HepG2 (cell line): ENCODE results near the gene TK2. TPM values are rescaled to one million over a fixed set of nuclear protein-coding genes. Genes with fewer than 3 reads are reported as not detected.

Experiments
- ATAC-seq: fragments of 200-7000 bp; cut with Tn5 transposase; 3 replicates; pipeline ENCODE4 v1.9.1; 2020; ENCODE audit warnings: mild to moderate bottlenecking, moderate library complexity
- BruUV-seq: library from RNA; stranded (reverse); fragments of 400-500 nt; replicated peaks from 2 replicates; lab custom pipeline; 2021; lab: Mats Ljungman, UMichigan
- CTCF ChIA-PET: fragments of 300-600 bp; formaldehyde crosslinking; extraction: SDS; loops from one replicate; lab custom pipeline; 2021; ENCODE audit warnings: low total read pairs, inconsistent platforms, low intra/inter-chr PET ratio; lab: Yijun Ruan, JAX
- POLR2A ChIA-PET: fragments of 350-600 bp; sonication (Branson Sonifier 250); formaldehyde crosslinking; loops from one replicate; lab custom pipeline; 2020; ENCODE audit warnings: antibody characterized with exemption, inconsistent platforms; lab: Yijun Ruan, JAX
- DNase-seq: peaks from one replicate; pipeline ENCODE4 v3.0.0-alpha.2; 2015; ENCODE audit warnings: low spot score
- FAIRE-seq: peaks from 3 replicates; lab custom pipeline; 2011; peaks lifted over from hg19 to GRCh38; lab: Jason Lieb, UNC
- H2AFZ ChIP-seq: one replicate; pipeline ENCODE4 v1.6.1; 2011; ENCODE audit warnings: low read length, inconsistent platforms
- H3K27ac ChIP-seq: fragments of 300-600 bp; 3 replicates; pipeline ENCODE4 v1.8.0; 2011; ENCODE audit warnings: mixed run types, mild to moderate bottlenecking, mixed read lengths, low read length, inconsistent platforms; ENCODE audit not compliant: insufficient read depth; ENCODE audit errors: extremely low read length
- H3K27me3 ChIP-seq, 2 experiments: fragments of 200-600 bp in 1 of 2; 2 replicates in 1 of 2; 3 replicates in 1 of 2; pipeline versions ENCODE4 v1.6.0 to v1.8.0; 2011; ENCODE audit warnings: low read length in 2 of 2, mild to moderate bottlenecking in 2 of 2, moderate library complexity in 2 of 2, inconsistent platforms in 1 of 2; ENCODE audit not compliant: insufficient read depth in 2 of 2, control insufficient read depth in 1 of 2
- H3K36me3 ChIP-seq, 2 experiments: fragments of 200-600 bp in 1 of 2; replicated peaks in 1 of 2; 2 replicates in 1 of 2; 3 replicates in 1 of 2; pipeline versions ENCODE4 v1.5.1 to v1.8.0; 2011; ENCODE audit warnings: low read length in 2 of 2, inconsistent platforms in 1 of 2; ENCODE audit not compliant: insufficient read depth in 2 of 2, control insufficient read depth in 1 of 2
- H3K4me1 ChIP-seq: 2 replicates; pipeline ENCODE4 v1.5.1; 2012; ENCODE audit warnings: low read length, inconsistent platforms; ENCODE audit not compliant: insufficient read depth
- H3K4me2 ChIP-seq: 2 replicates; pipeline ENCODE4 v1.6.0; 2011; ENCODE audit warnings: low read depth, low read length, inconsistent platforms
- H3K4me3 ChIP-seq, 3 experiments: fragments of 200-600 bp in 1 of 3; sonication (generic), shearing (Covaris generic) in 1 of 3; replicated peaks in 1 of 3; 2 replicates each; pipeline ENCODE4 v1.5.1; 2011 to 2016; ENCODE audit warnings: low read length in 3 of 3, inconsistent platforms in 2 of 3, low read depth in 2 of 3, mild to moderate bottlenecking in 2 of 3, control low read depth in 1 of 3, mixed read lengths in 1 of 3; ENCODE audit not compliant: insufficient read depth in 1 of 3
- H3K79me2 ChIP-seq: one replicate; pipeline ENCODE4 v1.6.1; 2011; ENCODE audit warnings: low read length, inconsistent platforms; ENCODE audit not compliant: insufficient read depth
- H3K9ac ChIP-seq: 2 replicates; pipeline ENCODE4 v1.6.0; 2011; ENCODE audit warnings: mild to moderate bottlenecking, low read depth, low read length, inconsistent platforms; ENCODE audit not compliant: insufficient read depth
- H3K9me3 ChIP-seq: 2 replicates; pipeline ENCODE4 v1.5.1; 2012; ENCODE audit warnings: mild to moderate bottlenecking, low read length
- H4K20me1 ChIP-seq: 2 replicates; pipeline ENCODE4 v1.6.0; 2011; ENCODE audit warnings: inconsistent platforms, mild to moderate bottlenecking, low read length, moderate library complexity; ENCODE audit not compliant: insufficient read depth
- ATF1 ChIP-seq: IDR thresholded peaks from 2 replicates; pipeline ENCODE4 v1.6.1; 2016; ENCODE audit warnings: mild to moderate bottlenecking, control low read depth
- CHCHD3 ChIP-seq: sonication (generic); formaldehyde crosslinking; IDR thresholded peaks from 2 replicates; pipeline ENCODE4 v1.8.0; 2022; ENCODE audit warnings: mild to moderate bottlenecking, missing genetic modification reagents, moderate library complexity
- CHD4 ChIP-seq: fragments of 200-600 bp; sonication (generic); IDR thresholded peaks from 2 replicates; pipeline ENCODE4 v1.7.0; 2017; ENCODE audit warnings: mild to moderate bottlenecking, low read length, borderline replicate concordance
- JUN ChIP-seq: sonication (generic); formaldehyde crosslinking; IDR thresholded peaks from 2 replicates; pipeline ENCODE4 v1.4.0; 2020; ENCODE audit warnings: mild to moderate bottlenecking, missing genetic modification reagents
- KLF11 ChIP-seq: IDR thresholded peaks from 2 replicates; pipeline ENCODE4 v1.6.1; 2016; ENCODE audit warnings: missing compliant biosample characterization
- MEIS1 ChIP-seq: sonication (generic); formaldehyde crosslinking; IDR thresholded peaks from 2 replicates; pipeline ENCODE4 v1.9.0; 2021; ENCODE audit warnings: mild to moderate bottlenecking, missing genetic modification reagents, moderate library complexity, borderline replicate concordance
- SPEN ChIP-seq: sonication (generic); formaldehyde crosslinking; IDR thresholded peaks from 2 replicates; pipeline ENCODE4 v1.5.1; 2020; ENCODE audit warnings: low read depth, mild to moderate bottlenecking, missing genetic modification reagents
- TCF7L2 ChIP-seq: IDR thresholded peaks from 2 replicates; pipeline ENCODE4 v1.6.1; 2011; ENCODE audit warnings: mild to moderate bottlenecking, low read depth, low read length, moderate library complexity
- ZFP1 ChIP-seq: IDR thresholded peaks from 2 replicates; pipeline ENCODE4 v1.6.1; 2016
- ZFP37 ChIP-seq: sonication (generic); formaldehyde crosslinking; IDR thresholded peaks from 2 replicates; pipeline ENCODE4 v1.4.0; 2020; ENCODE audit warnings: missing genetic modification reagents, borderline replicate concordance
- ZNF558 ChIP-seq: sonication (generic); formaldehyde crosslinking; IDR thresholded peaks from 2 replicates; pipeline ENCODE4 v1.9.0; 2022; ENCODE audit warnings: mild to moderate bottlenecking, missing genetic modification reagents, borderline replicate concordance
- WGBS: methylation state at CpG from one replicate; pipeline ENCODE4 v1.1.6; 2017; ENCODE audit warnings: low lambda C conversion rate; 5-methylcytosine and 5-hydroxymethylcytosine counted together
- in situ Hi-C: cut with HindIII; loops from 2 replicates; pipeline ENCODE4 v1.10.0; 2017; ENCODE audit warnings: low pct_unique_long_range_greater_than_20kb; ENCODE audit not compliant: extremely low pct_ligation_motif_present
- intact Hi-C: fragments of 100-400 bp; cut with micrococcal nuclease; formaldehyde crosslinking; loops from one replicate; pipeline ENCODE4 v1.10.0; 2022; ENCODE audit not compliant: unreplicated experiment
- polyA plus RNA-seq, 8 experiments: library from polyadenylated mRNA; depleted of rRNA in 3 of 8; stranded (reverse) in 7 of 8; unstranded in 1 of 8; fragments of >200 nt; fragmentation: Illumina TruSeq in 4 of 8; extraction: Trizol in 4 of 8; gene quantifications; 2 replicates each; pipeline versions ENCODE4 v1.2.1 to v1.2.3, GENCODE V29; 2011 to 2016; ENCODE audit warnings: low read depth in 4 of 8, missing spikeins in 1 of 8, mixed read lengths in 1 of 8; ENCODE audit not compliant: insufficient read depth in 1 of 8
- total RNA-seq, 5 experiments: library from RNA; depleted of rRNA; stranded (reverse); fragments of >200 nt; fragmentation: Illumina TruSeq; extraction: Trizol; gene quantifications; 2 replicates each; pipeline ENCODE4 v1.2.3, GENCODE V29; 2016; ENCODE audit warnings: low read depth in 1 of 5
- TF ChIP-seq, protein P1 (sequence below): sonication (generic); formaldehyde crosslinking; IDR thresholded peaks from 2 replicates; pipeline ENCODE4 v1.4.0; 2020; ENCODE audit warnings: missing genetic modification reagents
- TF ChIP-seq, protein P2 (sequence below): sonication (generic); formaldehyde crosslinking; IDR thresholded peaks from 2 replicates; pipeline ENCODE4 v1.8.0; 2022; ENCODE audit warnings: missing genetic modification reagents, mild to moderate bottlenecking, inconsistent platforms, borderline replicate concordance

Gene TK2
- total and polyA plus RNA-seq, 2 of the 13 experiments (the other 11 are each of a cell fraction or from before 2014, with no cell fraction given): 18.7 to 21.0 TPM

DNA sequence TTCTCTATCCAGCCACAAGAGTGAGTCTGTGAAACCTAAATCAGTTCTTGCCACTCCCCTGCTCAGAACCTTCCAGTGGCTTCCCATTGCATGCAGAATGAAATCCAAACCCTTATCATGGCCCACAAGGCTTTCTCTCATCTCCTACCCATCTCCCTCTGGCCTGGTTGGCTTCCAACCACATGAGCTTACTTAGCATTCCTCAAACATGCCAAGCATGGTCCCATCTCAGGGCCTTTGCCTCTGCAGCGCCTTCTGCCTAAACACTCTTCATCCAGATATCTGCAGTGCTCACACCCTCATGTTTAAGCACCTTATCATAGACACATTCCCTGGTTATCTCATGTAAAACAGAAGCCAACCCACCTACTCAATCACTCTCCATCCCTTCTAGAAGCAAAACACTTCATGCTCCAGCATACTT lies 15.5 kb downstream of the TK2 start:
- ChIA-PET POLR2A (no interaction called here), CTCF (no interaction called here)
- Histone ChIP-seq H3K27me3 (no peaks in the 10 kb centered on the region), H3K36me3 (peaks cover 11 to 37% of the 10 kb centered on the region in 2 experiments), H4K20me1 (no peaks in the 10 kb centered on the region), H2AFZ (no peak overlapping the region), H3K9me3 (no peaks in the 10 kb centered on the region), H3K4me3 (no peak overlapping the region), H3K4me1 (peaks cover 8% of the 10 kb centered on the region), H3K27ac (no peak overlapping the region), H3K79me2 (no peaks in the 10 kb centered on the region), H3K9ac (no peak overlapping the region), H3K4me2 (no peak overlapping the region)
- TF ChIP-seq KLF11 (CRISPR knock-in tag) (no peak), MEIS1 (CRISPR knock-in tag) (no peak), ZFP1 (CRISPR knock-in tag) (no peak), ZNF558 (CRISPR knock-in tag) (no peak), SPEN (CRISPR knock-in tag) (no peak), TCF7L2 (no peak), JUN (no peak), CHCHD3 (CRISPR knock-in tag) (no peak), CHD4 (no peak), ZFP37 (CRISPR knock-in tag) (no peak), ATF1 (CRISPR knock-in tag) (no peak)
- TF ChIP-seq, protein P1, sequence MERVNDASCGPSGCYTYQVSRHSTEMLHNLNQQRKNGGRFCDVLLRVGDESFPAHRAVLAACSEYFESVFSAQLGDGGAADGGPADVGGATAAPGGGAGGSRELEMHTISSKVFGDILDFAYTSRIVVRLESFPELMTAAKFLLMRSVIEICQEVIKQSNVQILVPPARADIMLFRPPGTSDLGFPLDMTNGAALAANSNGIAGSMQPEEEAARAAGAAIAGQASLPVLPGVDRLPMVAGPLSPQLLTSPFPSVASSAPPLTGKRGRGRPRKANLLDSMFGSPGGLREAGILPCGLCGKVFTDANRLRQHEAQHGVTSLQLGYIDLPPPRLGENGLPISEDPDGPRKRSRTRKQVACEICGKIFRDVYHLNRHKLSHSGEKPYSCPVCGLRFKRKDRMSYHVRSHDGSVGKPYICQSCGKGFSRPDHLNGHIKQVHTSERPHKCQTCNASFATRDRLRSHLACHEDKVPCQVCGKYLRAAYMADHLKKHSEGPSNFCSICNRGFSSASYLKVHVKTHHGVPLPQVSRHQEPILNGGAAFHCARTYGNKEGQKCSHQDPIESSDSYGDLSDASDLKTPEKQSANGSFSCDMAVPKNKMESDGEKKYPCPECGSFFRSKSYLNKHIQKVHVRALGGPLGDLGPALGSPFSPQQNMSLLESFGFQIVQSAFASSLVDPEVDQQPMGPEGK: no peak
- TF ChIP-seq, protein P2, sequence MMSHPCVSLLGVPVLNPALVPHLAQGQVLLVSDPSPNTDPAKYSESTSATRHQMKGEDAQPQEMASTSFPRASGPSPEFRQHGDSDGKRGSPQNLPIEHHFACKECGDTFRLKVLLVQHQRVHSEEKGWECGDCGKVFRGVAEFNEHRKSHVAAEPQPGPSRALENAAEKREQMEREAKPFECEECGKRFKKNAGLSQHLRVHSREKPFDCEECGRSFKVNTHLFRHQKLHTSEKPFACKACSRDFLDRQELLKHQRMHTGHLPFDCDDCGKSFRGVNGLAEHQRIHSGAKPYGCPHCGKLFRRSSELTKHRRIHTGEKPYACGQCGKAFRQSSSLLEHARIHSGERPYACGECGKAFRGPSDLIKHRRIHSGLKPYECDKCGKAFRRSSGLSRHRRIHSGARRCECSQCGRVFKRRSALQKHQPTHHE: no peak
- WGBS: 100% methylated on average over 1 of the region's 1 CpG
- in situ Hi-C loops: no loop called here
- ATAC-seq (no peak), DNase-seq (no peak), FAIRE-seq (no peak)
- intact Hi-C loops: no loop called here
- BruUV-seq: no TSS peak
